GM12801 (cell line): Measurements from ENCODE around the gene SLC35G2.

Experiments used
- TF ChIP-seq, protein P1 (sequence below): IDR thresholded peaks from one replicate; pipeline ENCODE4 v1.5.1; 2011; ENCODE audit warnings: control low read depth; ENCODE audit not compliant: insufficient read length; ENCODE audit errors: extremely low read depth

The SLC35G2 gene

DNA sequence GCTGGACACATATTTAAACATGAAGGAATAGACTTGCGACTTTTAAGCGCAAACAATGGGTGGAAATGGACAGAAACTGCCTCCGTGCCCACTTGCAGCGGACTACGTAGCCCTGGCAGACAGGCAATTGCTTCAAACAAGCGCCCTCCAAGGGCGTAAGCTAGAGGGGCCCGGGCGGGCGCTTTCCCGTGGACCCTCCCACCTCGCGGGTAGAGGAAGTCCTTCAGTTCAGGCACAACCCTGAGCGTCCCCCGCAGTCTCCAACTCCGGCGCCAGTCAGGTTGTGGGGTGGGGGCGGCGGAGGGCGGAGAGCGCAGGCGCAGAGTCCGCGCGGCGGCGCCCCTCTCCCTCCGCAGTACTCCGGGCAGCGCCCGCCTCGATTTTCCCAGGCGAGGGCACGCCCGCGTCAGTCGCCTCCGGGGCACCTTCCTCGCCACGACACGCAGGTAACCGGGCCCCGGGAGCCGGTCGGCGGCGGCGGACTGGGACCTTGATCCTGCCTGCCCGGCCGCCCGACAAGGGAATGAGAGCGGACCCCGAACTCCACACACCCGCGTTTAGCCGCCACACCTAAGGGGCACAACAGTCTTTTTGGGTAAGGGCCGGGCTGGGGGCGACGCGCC is at the start of gene SLC35G2:
SLC35G2 (plus strand) TSS at position 358 of the 623 bp plus-strand sequence. CDS start 35,335 bp downstream, outside the sequence.
- TF ChIP-seq, protein P1, sequence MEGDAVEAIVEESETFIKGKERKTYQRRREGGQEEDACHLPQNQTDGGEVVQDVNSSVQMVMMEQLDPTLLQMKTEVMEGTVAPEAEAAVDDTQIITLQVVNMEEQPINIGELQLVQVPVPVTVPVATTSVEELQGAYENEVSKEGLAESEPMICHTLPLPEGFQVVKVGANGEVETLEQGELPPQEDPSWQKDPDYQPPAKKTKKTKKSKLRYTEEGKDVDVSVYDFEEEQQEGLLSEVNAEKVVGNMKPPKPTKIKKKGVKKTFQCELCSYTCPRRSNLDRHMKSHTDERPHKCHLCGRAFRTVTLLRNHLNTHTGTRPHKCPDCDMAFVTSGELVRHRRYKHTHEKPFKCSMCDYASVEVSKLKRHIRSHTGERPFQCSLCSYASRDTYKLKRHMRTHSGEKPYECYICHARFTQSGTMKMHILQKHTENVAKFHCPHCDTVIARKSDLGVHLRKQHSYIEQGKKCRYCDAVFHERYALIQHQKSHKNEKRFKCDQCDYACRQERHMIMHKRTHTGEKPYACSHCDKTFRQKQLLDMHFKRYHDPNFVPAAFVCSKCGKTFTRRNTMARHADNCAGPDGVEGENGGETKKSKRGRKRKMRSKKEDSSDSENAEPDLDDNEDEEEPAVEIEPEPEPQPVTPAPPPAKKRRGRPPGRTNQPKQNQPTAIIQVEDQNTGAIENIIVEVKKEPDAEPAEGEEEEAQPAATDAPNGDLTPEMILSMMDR, result no peak

DNA sequence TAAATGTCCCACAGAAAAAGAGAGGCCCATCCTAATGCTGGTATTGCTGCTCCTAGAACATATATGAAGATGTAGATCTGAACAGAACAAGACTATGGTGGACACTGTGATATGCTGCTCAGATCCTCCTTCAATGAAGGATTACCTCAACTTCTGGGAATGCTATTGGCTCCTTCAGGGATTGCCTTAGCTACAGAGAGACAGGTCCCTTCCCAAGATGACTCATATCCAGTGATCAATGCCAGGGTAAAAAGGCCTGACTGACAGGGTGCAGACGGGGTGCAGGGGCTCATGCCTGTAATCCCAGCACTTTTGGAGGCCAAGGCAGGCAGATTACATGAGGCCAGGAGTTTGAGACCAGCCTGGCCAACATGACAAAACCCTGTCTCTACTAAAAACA is 46.2 kb upstream of the SLC35G2 start:
- TF ChIP-seq, protein P1, result no peak

DNA sequence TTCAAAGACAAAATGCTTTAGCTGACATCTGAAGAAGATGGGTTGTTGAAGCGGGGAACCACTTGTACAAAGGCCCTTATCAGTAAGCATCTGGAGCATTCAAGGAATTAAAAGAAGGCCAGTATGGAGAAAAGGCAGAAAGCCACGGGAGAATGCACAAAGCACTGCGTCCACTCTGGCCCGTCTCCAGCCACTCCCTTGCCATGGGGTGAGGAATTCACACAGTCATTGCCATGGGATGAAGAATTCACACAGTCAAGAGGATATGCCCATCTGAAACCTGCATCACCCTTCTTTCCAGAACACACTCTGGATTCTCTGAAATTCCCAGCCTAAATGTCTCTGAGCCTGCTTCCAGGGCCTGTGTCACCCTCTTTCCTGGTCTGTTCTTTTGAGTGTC is 40.1 kb upstream of the SLC35G2 start:
- TF ChIP-seq, protein P1, result no peak

DNA sequence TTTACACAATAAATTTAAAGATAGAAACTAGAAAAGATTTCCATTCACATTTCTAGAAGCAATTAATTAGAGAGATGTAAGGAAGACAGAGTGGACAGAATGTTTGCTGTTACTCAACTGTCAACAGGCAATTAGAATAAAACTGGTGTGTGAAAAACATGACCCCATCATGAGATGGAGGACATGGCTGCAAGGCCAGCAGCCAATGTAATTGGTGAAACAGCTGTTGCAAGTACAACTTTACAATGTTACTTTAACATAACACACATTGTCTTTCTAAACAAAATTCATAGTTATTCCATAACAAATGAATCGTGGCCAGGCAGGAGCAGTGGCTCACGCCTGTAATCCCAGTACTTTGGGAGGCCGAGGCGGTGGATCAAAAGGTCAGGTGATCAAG is 38.2 kb upstream of the SLC35G2 start:
- TF ChIP-seq, protein P1, result no peak

DNA sequence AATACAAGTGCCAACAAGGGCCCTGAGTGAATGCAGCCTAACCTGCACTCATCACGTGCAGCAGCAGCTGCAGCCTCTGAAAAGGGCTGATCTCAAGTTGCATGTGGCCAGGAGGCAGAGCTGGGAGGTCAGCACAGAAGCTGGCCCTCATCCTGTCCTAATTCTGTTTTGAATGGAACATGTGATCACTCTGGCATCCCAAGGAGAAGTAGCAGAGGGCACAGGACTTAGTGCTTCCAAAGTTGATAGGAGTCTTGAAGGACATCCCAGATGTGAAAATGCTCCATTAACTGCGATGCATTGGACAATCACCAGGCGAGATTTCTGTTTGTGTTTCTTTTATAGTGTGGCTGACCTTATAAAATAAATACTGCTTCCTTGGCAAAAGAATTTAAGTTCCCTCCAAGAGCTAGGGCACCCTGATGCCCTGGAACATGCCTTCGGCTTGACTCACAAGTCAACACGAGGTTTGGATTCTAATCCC is 35.2 kb upstream of the SLC35G2 start:
- TF ChIP-seq, protein P1, result no peak

DNA sequence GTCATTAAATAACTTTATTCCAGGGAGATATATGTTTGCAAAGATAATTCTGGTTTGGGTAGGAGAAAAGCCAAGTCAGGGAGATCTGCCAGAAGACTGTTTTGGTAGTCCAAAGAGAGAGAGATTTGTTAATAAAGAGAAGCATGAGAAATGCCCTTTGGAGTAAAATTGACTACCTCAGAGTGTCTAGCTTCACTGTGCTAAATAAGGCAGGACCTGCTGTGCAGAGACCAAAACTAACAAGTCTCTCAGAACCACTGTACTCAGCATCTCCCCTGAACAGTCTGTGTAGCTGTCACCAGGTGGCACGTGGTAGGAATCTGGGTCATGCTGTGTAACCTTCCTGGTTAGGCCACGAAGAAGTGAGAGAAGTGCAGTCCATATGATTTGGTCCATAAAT is 31.6 kb upstream of the SLC35G2 start:
- TF ChIP-seq, protein P1, result no peak

DNA sequence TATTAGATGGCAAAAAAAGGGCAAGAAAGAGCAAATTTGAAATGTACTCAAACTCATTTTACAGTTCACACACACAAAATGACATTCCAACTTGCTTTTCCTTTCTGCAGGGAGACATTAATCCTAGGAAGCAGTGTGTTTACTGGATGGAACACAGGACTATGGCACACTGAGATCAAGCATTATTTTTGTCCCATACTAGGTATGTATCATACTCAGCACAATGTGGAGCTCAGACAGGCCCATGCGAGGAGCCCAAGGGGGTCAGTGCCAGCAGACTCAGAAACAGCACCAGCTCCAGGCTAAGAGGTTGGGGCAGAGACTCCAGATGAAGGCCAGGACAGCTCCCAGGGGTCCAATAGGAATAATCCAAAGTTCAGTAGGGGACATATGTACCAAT is 30.8 kb upstream of the SLC35G2 start:
- TF ChIP-seq, protein P1, result no peak
